Upper lobe of left lung (tissue), 6 donors: ENCODE data around the gene SPATA2. TPM values are rescaled to one million over a fixed set of nuclear protein-coding genes. Genes with fewer than 3 reads are reported as not detected.
A peak's percentile ranks its signal among the peaks of the same experiment; 100 is the strongest.

ENCODE experiments used
- ATAC-seq, 2 donors: fragments of 200-7000 bp; cut with Tn5 transposase; one replicate each; pipeline ENCODE4 v1.9.1; 2022; ENCODE audit warnings: mild to moderate bottlenecking in 2 of 2, moderate library complexity in 2 of 2; ENCODE audit not compliant: low FRiP score in 2 of 2
- DNase-seq, 2 donors: peaks; one replicate each; pipeline ENCODE4 v3.0.0-alpha.2; 2019 to 2020
- H3K27ac ChIP-seq, 4 donors: fragments of 200-600 bp; sonication (generic); one replicate each; pipeline ENCODE4 v1.5.1; 2016 to 2019
- H3K27me3 ChIP-seq, 4 donors: fragments of 200-600 bp; sonication (generic); one replicate each; pipeline ENCODE4 v1.5.1; 2017 to 2019
- H3K36me3 ChIP-seq, 4 donors: fragments of 200-600 bp; sonication (generic); one replicate each; pipeline ENCODE4 v1.5.1; 2016 to 2019
- H3K4me1 ChIP-seq, 4 donors: fragments of 200-600 bp; sonication (generic); one replicate each; pipeline ENCODE4 v1.5.1; 2018 to 2019
- H3K4me3 ChIP-seq, 4 donors: fragments of 200-600 bp; sonication (generic); one replicate each; pipeline ENCODE4 v1.5.1; 2017 to 2019; ENCODE audit warnings: mild to moderate bottlenecking in 2 of 4, moderate library complexity in 1 of 4
- H3K9me3 ChIP-seq, 4 donors: fragments of 200-600 bp; sonication (generic); one replicate each; pipeline ENCODE4 v1.5.1; 2018 to 2019
- CTCF ChIP-seq, 6 experiments: fragments of 450-650 bp in 4 of 6; fragments of 200-600 bp in 2 of 6; sonication (generic) in 2 of 6; IDR thresholded peaks; one replicate each; pipeline ENCODE4 v1.5.1; 2016 to 2019; ENCODE audit warnings: antibody characterized with exemption in 6 of 6
- EP300 ChIP-seq, 4 donors: sonication (generic); formaldehyde crosslinking; IDR thresholded peaks; one replicate each; pipeline ENCODE4 v1.5.1; 2017; ENCODE audit warnings: antibody characterized with exemption in 4 of 4, control low read depth in 2 of 4
- POLR2A ChIP-seq, 4 donors: fragments of 450-650 bp; IDR thresholded peaks; one replicate each; pipeline ENCODE4 v1.5.1; 2016 to 2017; ENCODE audit warnings: antibody characterized with exemption in 4 of 4, mild to moderate bottlenecking in 2 of 4
- POLR2AphosphoS5 ChIP-seq, 2 donors: sonication (generic); formaldehyde crosslinking; IDR thresholded peaks; one replicate each; pipeline ENCODE4 v1.5.1; 2017; ENCODE audit warnings: antibody characterized with exemption in 2 of 2
- WGBS, 2 donors: methylation state at CpG; one replicate each; pipeline ENCODE4 v1.1.5; 2017 to 2018; 5-methylcytosine and 5-hydroxymethylcytosine counted together
- total RNA-seq, 6 donors: library from RNA; depleted of rRNA in 4 of 6; stranded (reverse); fragments of >200 nt in 4 of 6; gene quantifications; one replicate each; pipeline versions ENCODE4 v1.1.0 to v1.2.1, GENCODE V29; 2016 to 2021
- donor health status: DM: no; HTN: no; CAD: no; lungs with moderate emphysema.
- donor health status: DM: no; HTN: yes; CAD: no; lungs with severe emphysema.

SPATA2 gene
- total RNA-seq, 6 donors from 2014 or later, result 5.1 to 9.4 (median 6.4) TPM

- H3K27me3 ChIP-seq, result no peaks in the 10 kb centered on the region
- DNase-seq (no peak), ATAC-seq (no peak)
- TF ChIP-seq EP300 (IDR thresholded peaks at IDR 0.05), result no peak
- no peak for TF ChIP-seq CTCF (IDR thresholded peaks at IDR 0.05)
- TF ChIP-seq POLR2AphosphoS5 (IDR thresholded peaks at IDR 0.05), result no peak
- no peak for TF ChIP-seq POLR2A (IDR thresholded peaks at IDR 0.05)
- H3K27ac ChIP-seq, result no peak overlapping the region
- H3K4me3 ChIP-seq, result no peak overlapping the region
- no peaks in the 10 kb centered on the region for H3K9me3 ChIP-seq
- H3K36me3 ChIP-seq, result no peaks in the 10 kb centered on the region
- peaks cover 0 to 13% (median 5%) of the 10 kb centered on the region in 4 donors for H3K4me1 ChIP-seq
- WGBS, 2 donors, result 31 to 35% methylated on average over 4 of the region's 4 CpGs
Measured at GRCh38 chr20:49929142-49929494, 13.8 kb upstream of the SPATA2 start.

- Histone ChIP-seq H3K27ac (no peak overlapping the region), H3K36me3 (no peaks in the 10 kb centered on the region), H3K4me3 (no peak overlapping the region), H3K4me1 (peaks cover 0 to 13% (median 5%) of the 10 kb centered on the region in 4 donors), H3K9me3 (no peaks in the 10 kb centered on the region), H3K27me3 (no peaks in the 10 kb centered on the region)
- ATAC-seq (peak; percentile 87 to 93), DNase-seq (peak in 1 of 2 donors; percentile 87)
- no peak for TF ChIP-seq POLR2AphosphoS5 (IDR thresholded peaks at IDR 0.05)
- peak; percentile 73 to 95 (median 82) for TF ChIP-seq CTCF (IDR thresholded peaks at IDR 0.05)
- WGBS, 2 donors, result 12 to 16% methylated on average over 15 of the region's 15 CpGs
Measured at GRCh38 chr20:49928411-49929141, 13.2 kb upstream of the SPATA2 start.

- no peaks in the 10 kb centered on the region for H3K36me3 ChIP-seq
- no peaks in the 10 kb centered on the region for H3K9me3 ChIP-seq
- no peaks in the 10 kb centered on the region for H3K27me3 ChIP-seq
- DNase-seq (no peak), ATAC-seq (no peak)
- TF ChIP-seq CTCF (IDR thresholded peaks at IDR 0.05) (no peak), POLR2A (IDR thresholded peaks at IDR 0.05) (no peak), POLR2AphosphoS5 (IDR thresholded peaks at IDR 0.05) (no peak), EP300 (IDR thresholded peaks at IDR 0.05) (no peak)
- no peak overlapping the region for H3K27ac ChIP-seq
- no peak overlapping the region for H3K4me3 ChIP-seq
- 69% methylated on average over 2 of the region's 2 CpGs for WGBS, 2 donors
- H3K4me1 ChIP-seq, result peaks cover 0 to 13% (median 5%) of the 10 kb centered on the region in 4 donors
Measured at GRCh38 chr20:49925901-49926454, 10.6 kb upstream of the SPATA2 start.

GRCh38 chr20:49924247-49924646, 8.9 kb upstream of the SPATA2 start:
- no peaks in the 10 kb centered on the region for H3K36me3 ChIP-seq
- peaks cover 0 to 12% (median 5%) of the 10 kb centered on the region in 4 donors for H3K4me1 ChIP-seq
- DNase-seq (no peak), ATAC-seq (no peak)
- no peaks in the 10 kb centered on the region for H3K9me3 ChIP-seq
- 86 to 98% methylated on average over 4 of the region's 4 CpGs for WGBS, 2 donors
- H3K4me3 ChIP-seq, result no peak overlapping the region
- H3K27me3 ChIP-seq, result no peaks in the 10 kb centered on the region
- H3K27ac ChIP-seq, result no peak overlapping the region
- no peak for TF ChIP-seq EP300 (IDR thresholded peaks at IDR 0.05)
- no peak for TF ChIP-seq POLR2A (IDR thresholded peaks at IDR 0.05)
- TF ChIP-seq POLR2AphosphoS5 (IDR thresholded peaks at IDR 0.05), result no peak
- TF ChIP-seq CTCF (IDR thresholded peaks at IDR 0.05), result no peak

GRCh38 chr20:49919461-49919860, 4.1 kb upstream of the SPATA2 start:
- no peak overlapping the region for H3K27ac ChIP-seq
- WGBS, 2 donors, result 89 to 95% methylated on average over 2 of the region's 2 CpGs
- no peak for ATAC-seq

More at GRCh38 chr20:49919461-49919860, 4.1 kb upstream of the SPATA2 start:
- no peak for DNase-seq
- Histone ChIP-seq H3K4me1 (peaks cover 2 to 15% (median 9%) of the 10 kb centered on the region in 4 donors), H3K27me3 (no peaks in the 10 kb centered on the region), H3K36me3 (no peaks in the 10 kb centered on the region), H3K9me3 (no peaks in the 10 kb centered on the region), H3K4me3 (no peak overlapping the region)
- TF ChIP-seq POLR2A (IDR thresholded peaks at IDR 0.05) (no peak), EP300 (IDR thresholded peaks at IDR 0.05) (no peak), CTCF (IDR thresholded peaks at IDR 0.05) (no peak), POLR2AphosphoS5 (IDR thresholded peaks at IDR 0.05) (no peak)
